ENCODE measurements around the gene ATL1. TPM values are rescaled to one million over a fixed set of nuclear protein-coding genes. Genes with fewer than 3 reads are reported as not detected.

Gene ATL1
- total RNA-seq, 1 experiment from 2014 or later: 3.1 TPM

- no peaks in the 10 kb centered on the region for H3K27me3 Mint-ChIP-seq (ENCODE audit: unreplicated experiment)
- no TSS peak for BruUV-seq (replicated peaks)
- DNase-seq: no peak
- TF ChIP-seq, protein P1, sequence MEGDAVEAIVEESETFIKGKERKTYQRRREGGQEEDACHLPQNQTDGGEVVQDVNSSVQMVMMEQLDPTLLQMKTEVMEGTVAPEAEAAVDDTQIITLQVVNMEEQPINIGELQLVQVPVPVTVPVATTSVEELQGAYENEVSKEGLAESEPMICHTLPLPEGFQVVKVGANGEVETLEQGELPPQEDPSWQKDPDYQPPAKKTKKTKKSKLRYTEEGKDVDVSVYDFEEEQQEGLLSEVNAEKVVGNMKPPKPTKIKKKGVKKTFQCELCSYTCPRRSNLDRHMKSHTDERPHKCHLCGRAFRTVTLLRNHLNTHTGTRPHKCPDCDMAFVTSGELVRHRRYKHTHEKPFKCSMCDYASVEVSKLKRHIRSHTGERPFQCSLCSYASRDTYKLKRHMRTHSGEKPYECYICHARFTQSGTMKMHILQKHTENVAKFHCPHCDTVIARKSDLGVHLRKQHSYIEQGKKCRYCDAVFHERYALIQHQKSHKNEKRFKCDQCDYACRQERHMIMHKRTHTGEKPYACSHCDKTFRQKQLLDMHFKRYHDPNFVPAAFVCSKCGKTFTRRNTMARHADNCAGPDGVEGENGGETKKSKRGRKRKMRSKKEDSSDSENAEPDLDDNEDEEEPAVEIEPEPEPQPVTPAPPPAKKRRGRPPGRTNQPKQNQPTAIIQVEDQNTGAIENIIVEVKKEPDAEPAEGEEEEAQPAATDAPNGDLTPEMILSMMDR (IDR thresholded peaks at IDR 0.05; ENCODE audit: unreplicated experiment): no peak
- no peaks in the 10 kb centered on the region for H3K4me1 Mint-ChIP-seq (ENCODE audit: low read depth, unreplicated experiment)
- intact Hi-C loops (cut with micrococcal nuclease; ENCODE audit: unreplicated experiment): loop anchor here (5.0 kb wide), 1 partner anchor 107 kb away; no protein-coding TSS in a partner anchor
- H3K4me3 Mint-ChIP-seq (ENCODE audit: low read depth, unreplicated experiment): no peak overlapping the region
- CTCF ChIA-PET: no interaction called here
- H3K27ac Mint-ChIP-seq (ENCODE audit: unreplicated experiment): no peak overlapping the region
- no peaks in the 10 kb centered on the region for H3K9me3 Mint-ChIP-seq (ENCODE audit: low read depth, unreplicated experiment)
- H3K36me3 Mint-ChIP-seq (ENCODE audit: insufficient read depth, unreplicated experiment): no peaks in the 10 kb centered on the region
These were observed 55.1 kb downstream of the ATL1 start for GRCh38 chr14:50615056-50615455.

DNA sequence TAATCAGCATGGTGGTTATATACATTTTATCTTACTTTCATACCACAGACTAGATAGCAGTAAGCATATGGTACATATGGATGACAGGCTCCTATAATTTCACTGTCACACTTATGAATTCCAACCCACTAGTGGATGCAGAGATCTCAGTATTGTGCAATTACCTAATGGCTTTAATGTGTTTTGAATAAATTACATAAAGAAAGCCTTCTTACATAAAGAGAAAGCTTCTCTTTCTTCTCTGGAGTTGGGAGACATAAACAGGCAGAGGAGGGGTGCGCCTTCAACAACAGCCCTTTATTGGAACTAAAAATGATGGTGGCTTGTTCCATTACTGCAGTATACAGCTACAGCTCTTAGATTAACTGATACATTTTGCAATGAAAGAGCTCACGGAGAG lies 55.6 kb downstream of the ATL1 start:
- Mint-ChIP-seq H3K9me3 (ENCODE audit: low read depth, unreplicated experiment) (no peaks in the 10 kb centered on the region), H3K36me3 (ENCODE audit: insufficient read depth, unreplicated experiment) (no peaks in the 10 kb centered on the region), H3K4me1 (ENCODE audit: low read depth, unreplicated experiment) (no peaks in the 10 kb centered on the region), H3K4me3 (ENCODE audit: low read depth, unreplicated experiment) (no peak overlapping the region), H3K27ac (ENCODE audit: unreplicated experiment) (no peak overlapping the region), H3K27me3 (ENCODE audit: unreplicated experiment) (no peaks in the 10 kb centered on the region)
- CTCF ChIA-PET: no interaction called here
- TF ChIP-seq, protein P1 (IDR thresholded peaks at IDR 0.05; ENCODE audit: unreplicated experiment): no peak
- no peak for DNase-seq
- intact Hi-C loops (cut with micrococcal nuclease; ENCODE audit: unreplicated experiment): loop anchor here (5.0 kb wide), 1 partner anchor 107 kb away; no protein-coding TSS in a partner anchor
- BruUV-seq (replicated peaks): no TSS peak

- Mint-ChIP-seq H3K4me1 (ENCODE audit: low read depth, unreplicated experiment) (no peaks in the 10 kb centered on the region), H3K27me3 (ENCODE audit: unreplicated experiment) (no peaks in the 10 kb centered on the region), H3K36me3 (ENCODE audit: insufficient read depth, unreplicated experiment) (no peaks in the 10 kb centered on the region), H3K27ac (ENCODE audit: unreplicated experiment) (no peak overlapping the region), H3K4me3 (ENCODE audit: low read depth, unreplicated experiment) (no peak overlapping the region), H3K9me3 (ENCODE audit: low read depth, unreplicated experiment) (no peaks in the 10 kb centered on the region)
- CTCF ChIA-PET: no interaction called here
- BruUV-seq (replicated peaks): no TSS peak
- intact Hi-C loops (cut with micrococcal nuclease; ENCODE audit: unreplicated experiment): loop anchor here (5.0 kb wide), 1 partner anchor 106 kb away; no protein-coding TSS in a partner anchor
- DNase-seq: no peak
- TF ChIP-seq, protein P1 (IDR thresholded peaks at IDR 0.05; ENCODE audit: unreplicated experiment): no peak
These were observed 56.3 kb downstream of the ATL1 start for GRCh38 chr14:50616275-50616674.

GRCh38 chr14:50619569-50620141 lies 59.7 kb downstream of the ATL1 start:
- BruUV-seq (replicated peaks): no TSS peak
- no peak for DNase-seq
- no peak overlapping the region for H3K4me3 Mint-ChIP-seq (ENCODE audit: low read depth, unreplicated experiment)
- no peaks in the 10 kb centered on the region for H3K4me1 Mint-ChIP-seq (ENCODE audit: low read depth, unreplicated experiment)
- H3K36me3 Mint-ChIP-seq (ENCODE audit: insufficient read depth, unreplicated experiment): no peaks in the 10 kb centered on the region
- no peaks in the 10 kb centered on the region for H3K27me3 Mint-ChIP-seq (ENCODE audit: unreplicated experiment)
- H3K9me3 Mint-ChIP-seq (ENCODE audit: low read depth, unreplicated experiment): no peaks in the 10 kb centered on the region
- intact Hi-C loops (cut with micrococcal nuclease; ENCODE audit: unreplicated experiment): loop anchor here (1.0 to 5.0 kb wide), 2 partner anchors 103 to 154 kb away; no protein-coding TSS in a partner anchor
- TF ChIP-seq, protein P1 (IDR thresholded peaks at IDR 0.05; ENCODE audit: unreplicated experiment): peak; percentile 43
- H3K27ac Mint-ChIP-seq (ENCODE audit: unreplicated experiment): no peak overlapping the region
- CTCF ChIA-PET: interaction anchor here (0.6 to 2.0 kb wide), 7 partner anchors 10 to 241 kb away, joined by 3 to 12 read pairs (median 4); no protein-coding TSS in a partner anchor
